Measurements from ENCODE around the gene ITGB4. TPM values are rescaled to one million over a fixed set of nuclear protein-coding genes. Genes with fewer than 3 reads are reported as not detected.

ITGB4 gene
- total RNA-seq = 10 to 100 TPM in 1 of 4 donors, 1 to 10 TPM in 3; 3.6 to 20.2 (median 6.3) TPM

DNA sequence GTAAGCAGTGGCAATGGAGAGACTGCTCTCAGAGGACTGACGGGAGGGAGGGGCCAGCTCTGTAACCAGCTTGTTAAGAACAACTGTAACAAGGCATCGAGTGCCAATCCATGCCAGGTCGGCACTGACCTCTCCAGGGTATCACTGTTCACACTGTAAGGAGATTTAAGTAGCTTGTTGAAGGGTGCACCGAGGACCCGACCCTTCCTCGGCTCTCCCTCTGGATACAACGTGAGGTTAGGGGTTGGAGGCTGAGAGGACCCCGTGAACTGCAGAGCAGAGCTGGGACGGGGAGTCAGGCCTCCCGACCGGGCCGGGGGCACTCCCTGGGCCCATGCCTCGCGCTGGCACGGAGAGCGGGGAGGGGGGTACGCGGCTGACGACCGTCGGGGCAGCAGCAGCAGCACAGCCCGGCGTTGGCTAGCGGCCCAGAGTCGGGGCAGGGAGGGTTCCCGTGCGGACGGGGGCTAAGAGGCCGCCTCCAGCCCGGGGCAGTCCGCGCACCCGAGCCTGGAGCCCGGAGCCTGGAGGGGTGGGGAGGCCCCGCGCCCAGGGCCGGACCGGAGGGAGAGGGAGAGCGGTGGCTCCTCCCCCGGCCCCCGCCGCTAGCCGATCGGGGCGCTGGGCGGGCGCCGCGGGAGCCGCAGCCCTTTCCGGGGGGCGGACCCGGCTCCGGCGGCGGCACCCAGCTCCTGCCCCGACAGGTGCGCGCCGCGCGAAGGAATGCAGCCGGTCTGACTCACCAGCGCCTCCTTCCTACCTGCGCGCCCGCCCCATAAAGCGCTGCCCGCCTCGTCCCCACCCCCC, at the start of gene ITGB4:
TSS of gene ITGB4 (plus strand) at position 804 of the 807 bp plus-strand sequence. CDS start 3,245 bp downstream, outside the sequence.
- H3K27ac ChIP-seq = peak within 1 kb of the TSS in 3 of 4 donors; percentile 18 to 41 (median 23)
- H3K4me1 ChIP-seq = peaks cover 0 to 4% of the 10 kb centered on the region in 2 donors
- H3K4me3 ChIP-seq = peak within 1 kb of the TSS; percentile 37 to 47 (median 46)
- in situ Hi-C loops (cut with MboI; ENCODE audit: low sequenced_read_pairs in 4 of 4) = no loop called here
- intact Hi-C loops (cut with DNase I; ENCODE audit: low total_unique reads) = no loop called here
- H3K36me3 ChIP-seq = no peaks in the 10 kb centered on the region
- no peak for TF ChIP-seq CTCF (IDR thresholded peaks at IDR 0.05 in 4 of 5, conservative IDR thresholded peaks at IDR 0.05 in 1 of 5)
- TF ChIP-seq POLR2A (IDR thresholded peaks at IDR 0.05) = no peak
- H3K9me3 ChIP-seq = no peaks in the 10 kb centered on the region
- peaks cover 19 to 29% (median 22%) of the 10 kb centered on the region in 3 donors for H3K27me3 ChIP-seq
- ATAC-seq (peak in 1 of 2 donors; percentile 23), DNase-seq (no peak)

GRCh38 chr17:75672011-75672410, 49.2 kb upstream of the ITGB4 start:
- no peak for DNase-seq
- peaks cover 15 to 17% of the 10 kb centered on the region in 2 donors for H3K4me1 ChIP-seq
- no peaks in the 10 kb centered on the region for H3K9me3 ChIP-seq
- peaks cover 2 to 36% of the 10 kb centered on the region in 2 donors for H3K36me3 ChIP-seq
- intact Hi-C loops (cut with DNase I; ENCODE audit: low total_unique reads) (no loop called here), in situ Hi-C loops (cut with MboI; ENCODE audit: low sequenced_read_pairs in 4 of 4) (loop anchor here in 2 of 4 donors (5.0 kb wide), 2 partner anchors 75 to 80 kb away; no protein-coding TSS in a partner anchor)
- no peak overlapping the region for H3K27ac ChIP-seq
- H3K27me3 ChIP-seq = no peaks in the 10 kb centered on the region
- TF ChIP-seq POLR2A (IDR thresholded peaks at IDR 0.05) (no peak), CTCF (IDR thresholded peaks at IDR 0.05 in 4 of 5, conservative IDR thresholded peaks at IDR 0.05 in 1 of 5) (no peak)
- no peak for ATAC-seq
- H3K4me3 ChIP-seq = no peak overlapping the region

DNA sequence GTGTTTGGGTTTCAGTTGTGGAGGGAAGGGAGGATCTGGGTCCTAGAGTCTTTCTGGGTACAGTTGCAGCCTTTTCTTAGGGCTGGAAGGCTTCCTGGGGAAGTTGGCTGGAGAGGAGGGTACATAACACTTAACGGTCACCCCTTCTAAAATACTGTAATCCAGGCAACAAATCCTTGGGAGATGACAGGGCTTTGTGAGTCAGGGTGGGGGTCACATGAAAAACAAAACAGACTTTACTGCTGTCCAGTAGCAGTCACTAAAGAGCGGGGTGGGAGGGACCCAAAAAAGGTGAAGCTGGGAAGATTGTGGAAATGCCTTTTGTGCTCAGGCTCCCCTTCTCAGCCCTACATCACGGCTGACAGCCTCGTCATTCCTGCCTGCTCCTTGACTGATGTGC, 47.8 kb upstream of the ITGB4 start:
- DNase-seq (no peak), ATAC-seq (no peak)
- Histone ChIP-seq H3K36me3 (peaks cover 2 to 40% of the 10 kb centered on the region in 2 donors), H3K27ac (no peak overlapping the region), H3K9me3 (no peaks in the 10 kb centered on the region), H3K4me3 (no peak overlapping the region), H3K4me1 (peaks cover 7 to 10% of the 10 kb centered on the region in 2 donors), H3K27me3 (no peaks in the 10 kb centered on the region)
- TF ChIP-seq CTCF (IDR thresholded peaks at IDR 0.05 in 4 of 5, conservative IDR thresholded peaks at IDR 0.05 in 1 of 5) = no peak
- TF ChIP-seq POLR2A (IDR thresholded peaks at IDR 0.05) = no peak
- intact Hi-C loops (cut with DNase I; ENCODE audit: low total_unique reads) (no loop called here), in situ Hi-C loops (cut with MboI; ENCODE audit: low sequenced_read_pairs in 4 of 4) (loop anchor here in 2 of 4 donors (5.0 kb wide), 2 partner anchors 74 to 79 kb away; no protein-coding TSS in a partner anchor)

- no peaks in the 10 kb centered on the region for H3K27me3 ChIP-seq
- ATAC-seq (no peak), DNase-seq (no peak)
- H3K36me3 ChIP-seq = peaks cover 2 to 20% of the 10 kb centered on the region in 2 donors
- no peak overlapping the region for H3K27ac ChIP-seq
- no peaks in the 10 kb centered on the region for H3K9me3 ChIP-seq
- peaks cover 4 to 11% of the 10 kb centered on the region in 2 donors for H3K4me1 ChIP-seq
- in situ Hi-C loops (cut with MboI; ENCODE audit: low sequenced_read_pairs in 4 of 4) = loop anchor here in 2 of 4 donors (5.0 kb wide), 1 partner anchor 71 kb away; no protein-coding TSS in a partner anchor
- intact Hi-C loops (cut with DNase I; ENCODE audit: low total_unique reads) = loop anchor here (1.0 kb wide), 1 partner anchor 71 kb away; no protein-coding TSS in a partner anchor
- TF ChIP-seq CTCF (IDR thresholded peaks at IDR 0.05 in 4 of 5, conservative IDR thresholded peaks at IDR 0.05 in 1 of 5) = no peak
- no peak for TF ChIP-seq POLR2A (IDR thresholded peaks at IDR 0.05)
- no peak overlapping the region for H3K4me3 ChIP-seq
These were observed 44.8 kb upstream of the ITGB4 start for GRCh38 chr17:75676461-75676860.

Data from gastrocnemius medialis (tissue), 4 donors.